CD4-positive, alpha-beta T cell treated with Interleukin-12 subunit alpha and Interleukin-12 subunit beta, for 1 hour (primary cell): Measurements from ENCODE around the gene TCF7L1.
A peak's percentile ranks its signal among the peaks of the same experiment; 100 is the strongest.
"Not testable (repeated sequence)": the region's sequence is repeated elsewhere in the genome, so short reads cannot be mapped to it uniquely, and the experiment has no call there.

Source experiments
- DNase-seq: peaks from one replicate; pipeline ENCODE4 v3.0.0-alpha.2; 2020

The TCF7L1 gene, protein sequence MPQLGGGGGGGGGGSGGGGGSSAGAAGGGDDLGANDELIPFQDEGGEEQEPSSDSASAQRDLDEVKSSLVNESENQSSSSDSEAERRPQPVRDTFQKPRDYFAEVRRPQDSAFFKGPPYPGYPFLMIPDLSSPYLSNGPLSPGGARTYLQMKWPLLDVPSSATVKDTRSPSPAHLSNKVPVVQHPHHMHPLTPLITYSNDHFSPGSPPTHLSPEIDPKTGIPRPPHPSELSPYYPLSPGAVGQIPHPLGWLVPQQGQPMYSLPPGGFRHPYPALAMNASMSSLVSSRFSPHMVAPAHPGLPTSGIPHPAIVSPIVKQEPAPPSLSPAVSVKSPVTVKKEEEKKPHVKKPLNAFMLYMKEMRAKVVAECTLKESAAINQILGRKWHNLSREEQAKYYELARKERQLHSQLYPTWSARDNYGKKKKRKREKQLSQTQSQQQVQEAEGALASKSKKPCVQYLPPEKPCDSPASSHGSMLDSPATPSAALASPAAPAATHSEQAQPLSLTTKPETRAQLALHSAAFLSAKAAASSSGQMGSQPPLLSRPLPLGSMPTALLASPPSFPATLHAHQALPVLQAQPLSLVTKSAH

DNA sequence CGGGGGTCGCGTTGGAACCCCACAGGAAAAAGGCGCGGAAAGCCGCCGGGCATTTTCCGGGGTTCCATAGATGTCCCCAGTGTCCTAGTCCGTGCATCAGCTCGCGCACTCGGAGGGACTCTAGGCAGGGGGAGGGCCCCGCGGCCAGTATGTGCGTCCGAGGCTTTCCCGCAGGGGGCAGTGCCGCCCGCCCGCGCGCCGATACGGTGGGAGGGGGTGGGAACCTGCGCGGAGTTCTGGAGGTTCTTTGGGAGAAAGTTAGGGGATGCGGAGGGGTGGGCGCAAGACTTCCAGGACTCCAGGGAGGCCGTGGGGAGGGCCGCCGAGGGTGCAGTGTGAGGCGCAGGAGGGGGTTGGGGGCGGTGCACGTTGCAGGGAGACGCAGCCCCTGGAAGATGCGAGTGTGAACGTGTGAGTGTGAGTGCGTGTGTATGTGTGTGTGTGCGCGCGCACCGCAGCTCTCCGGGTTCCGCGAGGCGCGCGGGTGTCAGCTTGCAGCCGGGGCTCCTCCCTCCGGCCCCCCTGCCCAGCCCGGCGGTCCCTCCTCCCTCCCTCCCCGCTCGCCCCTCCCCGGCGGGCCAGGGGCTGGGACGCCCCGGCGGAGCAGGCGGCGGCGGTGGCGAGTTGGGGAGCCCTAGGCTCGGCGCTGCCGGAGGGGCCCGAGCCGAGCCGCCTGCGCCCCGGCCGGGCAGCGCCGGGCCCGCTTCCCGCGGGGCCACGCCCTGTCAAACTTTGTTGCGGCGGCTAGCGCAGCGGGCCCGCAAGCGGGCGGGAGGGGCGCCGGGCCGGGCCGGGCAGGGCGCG is at the start of gene TCF7L1:
Gene TCF7L1 (plus strand): TSS at position 559 of the 804 bp plus-strand sequence. CDS start 293 bp downstream, outside the sequence.
- DNase-seq: peak; percentile 19

DNA sequence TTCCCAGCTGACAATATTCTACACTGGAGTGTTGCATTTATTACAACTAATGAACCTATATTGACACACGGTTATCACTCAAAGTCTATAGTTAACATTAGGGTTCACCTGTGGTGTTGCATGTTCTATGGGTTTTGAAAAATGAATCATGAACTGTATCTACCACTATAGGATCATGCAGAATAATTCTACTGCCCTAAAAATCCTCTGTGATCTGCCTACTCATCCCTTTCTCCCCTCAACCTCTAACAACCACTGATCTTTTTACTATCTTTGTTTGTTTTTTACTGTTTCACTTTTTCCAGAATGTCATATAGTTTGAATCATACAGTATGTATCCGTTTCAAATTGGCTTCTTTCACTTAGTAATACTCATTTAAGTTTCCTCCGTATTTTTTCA is 47.6 kb upstream of the TCF7L1 start:
- DNase-seq: no peak

- DNase-seq: no peak
These were observed 45.7 kb upstream of the TCF7L1 start for GRCh38 chr2:85087541-85087940.

DNA sequence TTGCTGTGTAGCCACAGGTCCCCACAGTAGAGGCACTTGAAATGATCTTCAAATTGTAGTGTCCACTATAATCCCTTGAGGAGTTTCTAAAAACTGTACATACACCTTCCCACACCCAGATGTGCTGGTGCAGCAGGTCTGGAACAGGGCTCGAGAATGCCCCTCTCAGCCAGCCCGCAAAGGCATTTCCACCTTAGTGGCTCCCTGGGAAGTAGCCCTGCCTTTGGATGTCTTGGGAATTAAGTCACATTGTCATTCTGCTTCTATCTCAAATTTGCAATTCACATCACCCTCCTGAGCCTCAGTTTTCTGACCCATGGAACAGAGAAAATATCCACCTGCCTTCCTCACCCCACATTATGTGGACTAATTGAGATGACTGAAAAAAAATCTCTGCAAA is 44.3 kb upstream of the TCF7L1 start:
- DNase-seq: no peak

DNA sequence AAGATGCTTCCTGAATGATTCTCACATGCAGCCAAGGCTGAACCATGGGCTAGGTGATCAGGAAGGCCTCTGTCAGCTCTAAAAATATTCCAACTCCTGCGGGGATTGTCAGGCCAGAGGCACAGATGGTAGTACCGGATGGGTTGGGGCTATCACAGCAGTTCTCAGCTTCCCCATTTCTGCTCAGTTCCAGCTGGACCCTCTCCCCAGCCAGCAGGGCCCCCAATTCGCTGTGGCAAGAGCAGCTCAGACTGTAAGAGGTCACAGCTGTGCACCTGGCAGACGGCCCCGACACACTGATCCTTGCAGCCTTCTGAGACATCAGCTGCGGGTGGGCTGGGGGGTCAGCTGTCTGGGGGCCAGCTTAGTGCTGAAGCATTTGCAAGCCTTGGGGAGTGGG is 43.6 kb upstream of the TCF7L1 start:
- no peak for DNase-seq

DNA sequence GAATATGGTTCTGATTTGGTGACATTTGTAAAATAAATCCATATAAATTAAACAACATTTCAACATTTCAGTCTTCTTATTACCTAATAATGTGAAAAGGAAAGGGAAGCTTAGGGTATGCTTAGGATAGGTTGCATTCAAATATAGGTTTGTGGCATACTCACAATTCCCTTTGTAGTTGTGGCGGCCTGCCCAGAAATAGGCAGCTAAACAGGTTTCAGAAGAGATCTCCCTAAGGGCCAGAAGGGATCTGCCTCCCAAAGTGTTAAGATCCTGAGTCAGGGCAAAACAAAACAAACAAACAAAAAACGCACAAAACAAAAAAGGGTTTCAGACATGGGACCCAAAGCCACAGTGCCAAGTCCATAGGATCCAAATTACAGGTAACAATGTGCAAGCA is 41.4 kb upstream of the TCF7L1 start:
- DNase-seq: no peak

GRCh38 chr2:85095094-85095493 is 38.1 kb upstream of the TCF7L1 start:
- DNase-seq: no peak

DNA sequence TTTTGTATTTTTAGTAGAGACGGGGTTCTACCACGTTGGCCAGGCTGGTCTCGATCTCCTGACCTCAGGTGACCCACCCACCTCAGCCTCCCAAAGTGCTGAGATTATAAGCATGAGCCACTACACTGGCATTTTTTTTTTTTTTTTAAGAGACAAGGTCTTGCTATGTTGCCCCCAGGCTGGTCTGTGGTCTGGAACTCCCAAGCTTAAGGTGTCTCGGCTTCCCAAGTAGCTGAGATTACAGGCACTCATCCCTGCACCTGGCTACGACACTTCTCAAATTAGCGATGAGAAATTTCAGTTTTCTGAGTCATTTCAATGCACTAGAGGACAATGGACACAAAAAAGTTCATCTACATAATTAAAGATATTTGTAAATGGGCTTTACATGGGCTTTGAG is 36.6 kb upstream of the TCF7L1 start:
- no peak for DNase-seq

DNA sequence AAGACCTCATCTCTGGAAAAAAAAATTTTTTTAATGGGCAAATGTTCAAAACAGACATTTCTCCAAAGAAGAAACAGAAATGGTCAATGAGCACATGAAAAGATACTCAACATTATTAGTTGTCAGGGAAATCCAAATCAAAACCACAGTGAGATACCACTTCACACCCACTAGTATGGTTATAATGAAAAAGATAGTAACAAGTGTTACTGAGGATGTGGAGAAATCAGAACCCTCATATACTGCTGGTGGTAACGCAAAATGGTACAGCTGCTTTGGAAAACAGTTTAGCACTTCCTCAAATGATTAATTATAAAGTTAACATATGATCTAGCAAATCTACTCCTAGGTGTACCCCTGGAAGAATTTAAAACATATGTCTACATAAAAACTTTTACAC is 29.0 kb upstream of the TCF7L1 start:
- DNase-seq: no peak

- DNase-seq: no peak
These were observed 26.6 kb upstream of the TCF7L1 start for GRCh38 chr2:85106489-85107180.

DNA sequence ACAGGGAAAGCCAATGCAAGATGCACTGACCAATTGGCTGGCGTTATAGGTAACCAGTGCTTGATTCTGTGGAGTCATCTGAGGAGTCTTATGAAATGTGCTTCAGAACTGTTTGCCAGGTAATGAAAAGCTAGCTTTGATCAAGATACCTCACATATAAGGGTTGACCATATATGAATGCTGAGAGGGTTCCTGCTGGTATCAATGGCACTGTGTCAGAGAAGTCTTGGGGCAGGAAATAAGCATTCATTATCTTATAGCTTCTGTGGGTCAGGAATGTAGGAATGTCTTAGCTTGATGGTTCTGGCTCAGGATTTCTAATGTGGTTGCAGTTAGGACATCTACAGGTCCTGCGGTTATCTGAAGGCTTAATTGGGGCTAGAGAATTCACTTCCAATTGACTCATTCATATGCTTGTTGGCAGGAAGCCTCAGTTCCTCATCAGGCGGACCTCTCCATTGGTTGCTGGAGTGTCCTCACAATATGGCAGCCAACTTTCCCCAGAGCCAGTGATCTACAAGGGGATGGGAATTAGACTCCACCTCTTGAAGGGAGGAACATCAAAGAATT is 22.1 kb upstream of the TCF7L1 start:
- DNase-seq: no peak

GRCh38 chr2:85111819-85112281 is 21.3 kb upstream of the TCF7L1 start:
- DNase-seq: no peak

DNA sequence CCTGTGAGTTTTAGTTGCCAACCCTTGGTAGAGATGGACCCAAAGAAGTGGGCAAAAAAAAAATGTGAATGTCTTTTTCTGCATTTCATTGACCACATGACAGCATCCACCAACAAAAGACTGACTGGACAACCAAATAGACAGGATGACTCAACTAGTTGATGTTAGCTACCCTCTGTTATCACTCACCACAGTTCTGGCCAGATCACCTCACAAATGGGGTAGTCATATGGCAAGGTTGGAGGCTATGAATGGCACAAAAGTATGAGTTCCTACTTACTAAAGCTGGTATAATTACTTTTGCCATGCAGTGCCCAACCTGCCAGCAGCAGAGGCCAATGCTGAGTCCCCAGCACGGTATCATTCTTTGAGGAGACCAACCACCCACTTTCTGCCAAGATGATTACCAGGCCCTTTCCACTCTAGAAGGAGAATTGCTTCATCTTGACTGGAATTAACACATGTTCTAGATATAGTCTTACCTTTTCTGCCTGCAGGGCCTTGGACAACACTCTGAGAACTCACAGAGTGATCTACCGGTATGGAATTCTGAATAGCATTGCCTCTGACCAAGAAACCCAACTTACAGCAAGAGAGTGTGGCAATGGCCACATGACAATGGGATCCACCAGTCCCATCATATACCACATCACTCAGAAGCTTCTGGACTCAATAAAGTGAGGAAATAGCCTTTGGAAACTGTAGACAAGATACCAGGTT is 20.1 kb upstream of the TCF7L1 start:
- DNase-seq: no peak

DNA sequence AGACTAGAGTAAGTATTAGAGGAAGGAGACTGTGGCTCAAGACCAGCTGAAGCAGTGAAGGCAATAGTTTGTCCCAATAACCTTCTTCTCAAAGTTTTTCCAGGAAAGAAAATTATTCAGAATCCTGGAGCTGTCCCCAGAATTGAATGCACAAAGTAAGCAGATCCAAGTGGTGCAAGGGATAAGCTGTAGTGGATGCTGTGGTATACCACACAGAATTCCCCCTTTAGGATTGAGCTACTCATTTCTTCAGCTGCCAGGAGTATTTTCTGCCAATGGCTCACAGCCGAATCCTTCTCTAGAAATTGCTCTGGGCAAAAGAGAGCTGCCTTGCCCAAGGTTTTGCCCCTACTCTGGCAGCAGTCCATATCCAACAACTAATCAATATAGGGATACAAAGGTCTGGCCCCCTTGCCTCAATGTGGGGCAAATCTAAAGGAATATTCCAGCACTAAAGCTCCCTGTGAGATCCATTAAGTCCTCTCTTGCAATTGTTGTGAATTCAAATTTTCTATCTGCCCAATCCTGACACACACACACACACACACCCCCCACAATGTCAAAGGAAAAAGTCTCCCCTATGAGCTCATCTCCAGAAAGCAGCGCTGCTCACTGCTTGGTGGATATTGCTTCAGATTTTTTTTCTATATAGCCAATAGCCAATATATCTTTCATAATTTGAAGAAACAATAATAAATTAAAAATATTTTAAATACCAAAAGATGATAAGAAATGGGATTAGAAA is 18.4 kb upstream of the TCF7L1 start:
- DNase-seq: no peak

DNA sequence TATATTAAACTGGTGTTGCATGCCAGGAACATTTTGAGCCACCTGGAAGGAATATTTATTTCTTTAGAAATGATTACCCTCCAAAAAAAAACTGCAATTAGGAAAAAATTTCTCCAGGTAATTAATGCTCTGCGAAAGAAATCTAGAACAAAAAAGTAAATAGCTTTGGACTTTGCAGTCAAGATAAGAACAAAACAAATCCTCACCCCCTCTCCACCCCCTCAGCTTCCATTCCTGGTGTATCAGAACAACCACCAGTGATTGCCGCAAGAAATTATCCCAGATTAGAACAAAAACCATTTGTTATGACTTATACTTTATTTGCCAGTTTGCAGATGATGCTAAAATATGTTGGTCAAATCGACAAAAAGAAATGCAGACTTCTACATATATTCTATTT is 17.0 kb upstream of the TCF7L1 start:
- DNase-seq: no peak

DNA sequence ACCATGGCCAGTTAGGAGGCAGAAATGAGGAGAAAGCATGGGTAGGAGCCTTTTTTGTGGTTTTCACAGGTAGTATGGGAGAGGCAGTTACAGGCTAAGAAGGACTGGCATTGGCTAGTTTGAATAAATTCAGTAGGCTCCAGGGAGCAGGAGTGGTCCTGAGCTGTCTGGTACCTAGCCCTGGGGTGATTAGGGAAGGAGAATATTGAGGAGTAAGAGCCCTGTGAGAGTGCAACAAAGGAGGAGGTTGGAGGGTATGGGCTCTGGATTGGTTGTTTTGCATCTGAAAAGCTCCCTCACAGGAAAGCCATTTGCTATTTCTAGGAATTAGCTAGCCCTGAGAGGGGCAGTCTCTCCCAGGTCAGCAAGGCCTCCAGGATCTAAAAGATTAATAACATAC is 13.3 kb upstream of the TCF7L1 start:
- no peak for DNase-seq

DNA sequence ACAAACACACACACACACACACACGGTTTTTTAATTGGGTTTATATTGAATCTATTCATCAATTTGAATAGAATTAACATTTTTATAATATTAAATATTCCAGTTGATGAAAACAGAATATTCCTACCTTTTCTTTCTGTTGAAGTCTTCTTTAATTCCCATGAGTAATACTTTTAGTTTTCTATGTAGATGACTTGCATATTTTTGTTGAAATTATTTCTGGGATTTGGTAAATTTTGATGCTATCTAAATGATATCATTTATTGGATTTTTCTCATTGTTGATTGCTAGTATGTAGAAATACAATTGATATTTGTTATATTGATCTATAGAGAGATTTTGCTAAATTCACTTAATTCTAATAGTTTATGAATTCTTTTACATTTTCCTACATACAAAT is 12.8 kb upstream of the TCF7L1 start:
- DNase-seq: no peak

DNA sequence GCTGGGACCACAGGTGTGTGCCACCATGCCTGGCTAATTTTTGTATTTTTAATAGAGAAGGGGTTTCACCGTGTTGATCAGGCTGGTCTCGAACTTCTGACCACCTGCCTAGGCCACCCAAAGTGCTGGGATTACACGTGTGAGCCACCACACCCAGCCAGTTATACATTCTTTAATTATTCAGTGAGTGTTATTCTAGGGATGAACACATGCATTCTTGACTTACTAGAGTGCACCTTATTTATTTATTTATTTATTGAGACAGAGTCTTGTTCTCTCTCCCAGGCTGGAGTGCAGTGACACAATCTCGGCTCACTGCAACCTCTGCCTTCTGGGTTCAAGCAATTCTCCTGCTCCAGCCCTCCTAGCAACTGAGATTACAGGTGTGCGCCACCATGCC is 6.7 kb upstream of the TCF7L1 start:
- DNase-seq: not testable (repeated sequence)

- DNase-seq: no peak
These were observed 3.3 kb upstream of the TCF7L1 start for GRCh38 chr2:85129861-85130260.

GRCh38 chr2:85130407-85130806 is 2.8 kb upstream of the TCF7L1 start:
- no peak for DNase-seq

- DNase-seq: no peak
These were observed 2.1 kb upstream of the TCF7L1 start for GRCh38 chr2:85131116-85131515.
